H1 (cell line): ENCODE measurements around the gene PTPRD. TPM values are rescaled to one million over a fixed set of nuclear protein-coding genes. Genes with fewer than 3 reads are reported as not detected.

Experiments used
- CTCF ChIA-PET: fragments of 300-600 bp; sonication (Branson Sonifier 250); formaldehyde crosslinking; loops from one replicate; lab custom pipeline; 2021; ENCODE audit not compliant: partially characterized antibody; lab: Charles Lee
- POLR2A ChIA-PET: fragments of 300-600 bp; sonication (Branson Sonifier 250); formaldehyde crosslinking; loops from one replicate; lab custom pipeline; 2021; ENCODE audit warnings: inconsistent platforms; ENCODE audit not compliant: partially characterized antibody; lab: Charles Lee
- DNase-seq, 2 experiments: peaks; one replicate each; pipeline versions ENCODE4 v3.0.0 to v3.0.0-alpha.2; 2010 to 2022; ENCODE audit warnings: low spot score in 2 of 2, low read depth in 1 of 2, mixed read lengths in 1 of 2
- FAIRE-seq: peaks from 2 replicates; lab custom pipeline; 2011; peaks lifted over from hg19 to GRCh38; lab: Jason Lieb, UNC
- H2AFZ ChIP-seq: 2 replicates; pipeline ENCODE4 v1.8.1; 2012; ENCODE audit warnings: low read length, inconsistent platforms
- H2AK5ac ChIP-seq: 2 replicates; pipeline ENCODE4 v1.6.1; 2013; ENCODE audit warnings: low read depth, low read length
- H2BK120ac ChIP-seq: replicated peaks from 2 replicates; pipeline ENCODE3; 2013; ENCODE audit warnings: low read depth, low read length, inconsistent platforms
- H2BK12ac ChIP-seq: 2 replicates; pipeline ENCODE4 v1.6.1; 2013; ENCODE audit warnings: low read depth, low read length
- H2BK15ac ChIP-seq: 2 replicates; pipeline ENCODE4 v1.6.1; 2013; ENCODE audit warnings: low read length
- H2BK20ac ChIP-seq: 2 replicates; pipeline ENCODE4 v1.6.1; 2013; ENCODE audit warnings: low read length
- H2BK5ac ChIP-seq: 2 replicates; pipeline ENCODE4 v1.6.1; 2013; ENCODE audit warnings: low read depth, low read length
- H3K14ac ChIP-seq: 2 replicates; pipeline ENCODE4 v1.6.1; 2013; ENCODE audit warnings: inconsistent platforms; ENCODE audit not compliant: insufficient read length
- H3K18ac ChIP-seq: 2 replicates; pipeline ENCODE4 v1.6.1; 2013; ENCODE audit warnings: low read length; ENCODE audit errors: extremely low read depth
- H3K23ac ChIP-seq: 2 replicates; pipeline ENCODE4 v1.6.1; 2013; ENCODE audit warnings: inconsistent platforms; ENCODE audit not compliant: insufficient read length
- H3K23me2 ChIP-seq: 2 replicates; pipeline ENCODE4 v1.6.1; 2013; ENCODE audit warnings: low read depth, low read length
- H3K27ac ChIP-seq: 2 replicates; pipeline ENCODE4 v1.6.1; 2011; ENCODE audit warnings: low read depth, low read length, inconsistent platforms
- H3K27me3 ChIP-seq, 4 experiments: replicated peaks in 1 of 4; 1 replicate in 1 of 4; 2 replicates in 3 of 4; pipeline versions ENCODE4 v1.6.1 to v1.8.1; 2011 to 2013; ENCODE audit warnings: low read length in 3 of 4, mild to moderate bottlenecking in 3 of 4, inconsistent platforms in 2 of 4, mixed read lengths in 2 of 4, moderate library complexity in 1 of 4; ENCODE audit not compliant: control insufficient read depth in 3 of 4, insufficient read depth in 3 of 4; ENCODE audit errors: extremely low read depth in 1 of 4
- H3K36me3 ChIP-seq, 4 experiments: 2 replicates each; pipeline versions ENCODE4 v1.6.1 to v1.8.1; 2011 to 2013; ENCODE audit warnings: mild to moderate bottlenecking in 4 of 4, low read length in 3 of 4, moderate library complexity in 2 of 4, control low read depth in 1 of 4, inconsistent platforms in 1 of 4; ENCODE audit not compliant: insufficient read depth in 4 of 4, control insufficient read depth in 2 of 4
- H3K4ac ChIP-seq: replicated peaks from 2 replicates; pipeline ENCODE3; 2013; ENCODE audit warnings: low read length, low read depth, mixed read lengths, inconsistent platforms; ENCODE audit not compliant: insufficient read length
- H3K4me1 ChIP-seq, 4 experiments: replicated peaks in 1 of 4; 1 replicate in 1 of 4; 2 replicates in 3 of 4; pipeline versions ENCODE4 v1.6.1 to v1.8.1; 2011 to 2013; ENCODE audit warnings: low read length in 3 of 4, inconsistent platforms in 2 of 4, mixed read lengths in 1 of 4; ENCODE audit not compliant: insufficient read depth in 4 of 4, control insufficient read depth in 3 of 4
- H3K4me2 ChIP-seq, 2 experiments: 2 replicates each; pipeline versions ENCODE4 v1.6.1 to v1.8.1; 2011 to 2013; ENCODE audit warnings: low read depth in 2 of 2, low read length in 2 of 2, control low read depth in 1 of 2, inconsistent platforms in 1 of 2, mild to moderate bottlenecking in 1 of 2; ENCODE audit not compliant: insufficient read depth in 1 of 2
- H3K4me3 ChIP-seq, 4 experiments: fragments of 200-600, 300-600 bp in 1 of 4; sonication (generic), shearing (Covaris generic), sonication (Bioruptor Twin) in 1 of 4; 2 replicates each; pipeline versions ENCODE4 v1.5.1 to v1.8.1; 2011 to 2016; ENCODE audit warnings: low read length in 4 of 4, low read depth in 3 of 4, control low read depth in 2 of 4, inconsistent platforms in 2 of 4, mild to moderate bottlenecking in 2 of 4, mixed read lengths in 1 of 4, moderate library complexity in 1 of 4; ENCODE audit not compliant: insufficient read depth in 2 of 4; ENCODE audit errors: extremely low read depth in 1 of 4
- H3K56ac ChIP-seq: replicated peaks from 2 replicates; pipeline ENCODE3; 2013; ENCODE audit warnings: low read depth, mild to moderate bottlenecking, mixed read lengths, low read length, inconsistent platforms; ENCODE audit not compliant: insufficient read length
- H3K79me1 ChIP-seq: 2 replicates; pipeline ENCODE4 v1.6.1; 2013; ENCODE audit warnings: low read depth, low read length, control low read depth
- H3K79me2 ChIP-seq, 2 experiments: 2 replicates each; pipeline versions ENCODE4 v1.6.1 to v1.8.1; 2012 to 2013; ENCODE audit warnings: low read length in 2 of 2, mild to moderate bottlenecking in 2 of 2, inconsistent platforms in 1 of 2; ENCODE audit not compliant: insufficient read depth in 2 of 2, control insufficient read depth in 1 of 2
- H3K9ac ChIP-seq, 4 experiments: replicated peaks in 1 of 4; 1 replicate in 1 of 4; 2 replicates in 3 of 4; pipeline versions ENCODE4 v1.6.1 to v1.8.1; 2011 to 2013; ENCODE audit warnings: low read depth in 3 of 4, low read length in 3 of 4, control low read depth in 2 of 4, mild to moderate bottlenecking in 2 of 4, moderate library complexity in 2 of 4, inconsistent platforms in 1 of 4; ENCODE audit errors: extremely low read depth in 1 of 4
- H3K9me3 ChIP-seq, 2 experiments: 2 replicates each; pipeline versions ENCODE4 v1.6.1 to v1.8.1; 2012 to 2013; ENCODE audit warnings: mild to moderate bottlenecking in 2 of 2, moderate library complexity in 2 of 2, control low read depth in 1 of 2, inconsistent platforms in 1 of 2, low read depth in 1 of 2, low read length in 1 of 2, mixed read lengths in 1 of 2; ENCODE audit not compliant: insufficient read depth in 2 of 2
- H4K20me1 ChIP-seq, 2 experiments: replicated peaks in 1 of 2; 2 replicates each; pipeline versions ENCODE3 to v1.8.1; 2011 to 2013; ENCODE audit warnings: inconsistent platforms in 2 of 2, low read length in 2 of 2, mild to moderate bottlenecking in 1 of 2; ENCODE audit not compliant: insufficient read depth in 2 of 2, control insufficient read depth in 1 of 2
- H4K5ac ChIP-seq: 2 replicates; pipeline ENCODE4 v1.6.1; 2013; ENCODE audit warnings: low read length, low read depth, mixed read lengths, inconsistent platforms; ENCODE audit not compliant: insufficient read length
- H4K8ac ChIP-seq: 2 replicates; pipeline ENCODE4 v1.8.0; 2013; ENCODE audit warnings: mild to moderate bottlenecking, moderate library complexity, low read length, inconsistent platforms; ENCODE audit not compliant: insufficient read depth; ENCODE audit errors: extremely low read depth
- H4K91ac ChIP-seq: replicated peaks from 2 replicates; pipeline ENCODE3; 2013; ENCODE audit warnings: low read length, mixed read lengths, inconsistent platforms; ENCODE audit not compliant: insufficient read length
- CBX8 ChIP-seq: fragments of 300-800, 300-1000 bp; sonication (generic); IDR thresholded peaks from 2 replicates; pipeline ENCODE4 v1.7.1; 2016; ENCODE audit warnings: low read depth, low read length, borderline replicate concordance
- CHD1 ChIP-seq: IDR thresholded peaks from 2 replicates; pipeline ENCODE4 v1.6.1; 2012; ENCODE audit warnings: low read depth, low read length, improper control_type of control experiment
- E2F6 ChIP-seq: IDR thresholded peaks from 2 replicates; pipeline ENCODE4 v1.6.1; 2012; ENCODE audit warnings: inconsistent platforms
- EP300 ChIP-seq, 2 experiments: IDR thresholded peaks; 1 replicate in 1 of 2; 2 replicates in 1 of 2; pipeline ENCODE4 v1.6.1; 2011 to 2012; ENCODE audit warnings: low read depth in 2 of 2, low read length in 2 of 2, mild to moderate bottlenecking in 2 of 2, borderline replicate concordance in 1 of 2, inconsistent platforms in 1 of 2, moderate library complexity in 1 of 2
- GABPA ChIP-seq: IDR thresholded peaks from 2 replicates; pipeline ENCODE4 v1.6.1; 2011; ENCODE audit warnings: mild to moderate bottlenecking, low read length, moderate library complexity, borderline replicate concordance; ENCODE audit not compliant: insufficient read depth
- JUND ChIP-seq: IDR thresholded peaks from 2 replicates; pipeline ENCODE4 v1.6.1; 2011; ENCODE audit warnings: mild to moderate bottlenecking, improper control_type of control experiment, low read length
- KDM1A ChIP-seq: fragments of 200-600, 300-600 bp; sonication (generic); IDR thresholded peaks from 2 replicates; pipeline ENCODE4 v1.7.1; 2016; ENCODE audit warnings: mild to moderate bottlenecking, low read length, borderline replicate concordance
- RFX5 ChIP-seq: IDR thresholded peaks from 2 replicates; pipeline ENCODE4 v1.6.1; 2011; ENCODE audit warnings: low read depth, low read length, improper control_type of control experiment, borderline replicate concordance
- RNF2 ChIP-seq: fragments of 200-900, 300-1000 bp; sonication (generic); IDR thresholded peaks from 2 replicates; pipeline ENCODE4 v1.7.1; 2016; ENCODE audit warnings: borderline replicate concordance, low read depth, mild to moderate bottlenecking, antibody characterized with exemption, low read length; ENCODE audit not compliant: poor library complexity, severe bottlenecking; ENCODE audit errors: missing control alignments
- SUZ12 ChIP-seq: fragments of 200-600 bp; sonication (generic); IDR thresholded peaks from 2 replicates; pipeline ENCODE4 v1.6.1; 2012; ENCODE audit warnings: mild to moderate bottlenecking, inconsistent platforms, low read length, moderate library complexity, mixed read lengths
- TAF7 ChIP-seq: optimal IDR thresholded peaks from 2 replicates; pipeline ENCODE3; 2011; ENCODE audit warnings: low read depth, mild to moderate bottlenecking, inconsistent platforms, low read length, moderate library complexity, borderline replicate concordance
- WGBS, 2 experiments: shearing (Covaris generic) in 1 of 2; methylation state at CpG; one replicate each; pipeline versions ENCODE4 v1.1.6 to v1.1.7; 2013 to 2015; ENCODE audit warnings: low lambda C conversion rate in 2 of 2, mixed read lengths in 2 of 2, inconsistent platforms in 1 of 2, low coverage in 1 of 2, missing lambda C conversion rate in 1 of 2; ENCODE audit not compliant: insufficient replicate concordance in 2 of 2, insufficient coverage in 1 of 2, insufficient read length in 1 of 2; ENCODE audit errors: extremely low coverage in 1 of 2, missing lambda C conversion rate in 1 of 2; 5-methylcytosine and 5-hydroxymethylcytosine counted together
- polyA plus RNA-seq, 7 experiments: library from polyadenylated mRNA; depleted of rRNA in 3 of 7; stranded (reverse) in 5 of 7; unstranded in 2 of 7; fragments of >200 nt in 5 of 7; fragments of 200-250 nt in 2 of 7; gene quantifications; 1 replicate in 5 of 7; 2 replicates in 1 of 7; 4 replicates in 1 of 7; pipeline versions ENCODE4 v1.2.1 to v1.2.3, GENCODE V29; 2011 to 2013; ENCODE audit warnings: missing spikeins in 2 of 7, mixed read lengths in 2 of 7
- total RNA-seq: library from RNA; stranded (reverse); fragmentation: NEBNext Ultra II Directional; extraction: Animal tissue kit (Norgen Biotek cat#: 25700); gene quantifications from 2 replicates; pipeline ENCODE4 v1.2.1, GENCODE V29; 2021

PTPRD gene
- total and polyA plus RNA-seq, 2 of the 8 experiments (the other 6 are each of a cell fraction or from before 2014, with no cell fraction given), result 17.2 to 77.0 TPM

GRCh38 chr9:8842402-8843193 is 1770.2 kb downstream of the PTPRD start:
- H3K4me2 ChIP-seq, result no peak overlapping the region
- no peak for TF ChIP-seq KDM1A
- TF ChIP-seq JUND, result no peak
- TF ChIP-seq RNF2, result no peak
- no peak for TF ChIP-seq CBX8
- no peak for TF ChIP-seq TAF7
- no peak for TF ChIP-seq SUZ12
- no peak for TF ChIP-seq CHD1
- no peak for TF ChIP-seq RFX5
- TF ChIP-seq GABPA, result no peak
- TF ChIP-seq EP300 (IDR thresholded peaks at IDR 0.05; ENCODE audit: borderline replicate concordance in 1 of 2, low read depth in 2 of 2, low read length in 2 of 2), result no peak
- TF ChIP-seq E2F6, result no peak

More at GRCh38 chr9:8842402-8843193, 1770.2 kb downstream of the PTPRD start:
- H3K27ac ChIP-seq, result no peak overlapping the region
- no peaks in the 10 kb centered on the region for H3K23me2 ChIP-seq
- H2BK12ac ChIP-seq, result no peak overlapping the region
- no peak overlapping the region for H3K56ac ChIP-seq
- H3K4me1 ChIP-seq, result peaks cover 0 to 10% (median 6%) of the 10 kb centered on the region in 4 experiments; a peak in 4 of 7 replicates
- no peak overlapping the region for H3K14ac ChIP-seq
- H3K9me3 ChIP-seq, result no peaks in the 10 kb centered on the region
- no peak overlapping the region for H3K23ac ChIP-seq
- H2BK20ac ChIP-seq, result no peak overlapping the region; the same call in 1 of the 2 replicates
- ChIA-PET CTCF (no interaction called here), POLR2A (no interaction called here)
- H3K18ac ChIP-seq, result no peak overlapping the region
- no peak overlapping the region for H2AK5ac ChIP-seq
- WGBS, 2 experiments, result 74% methylated on average over 5 of the region's 5 CpGs; no CpG with 5 or more reads in 1 of the 2 experiments
- no peak overlapping the region for H2BK15ac ChIP-seq
- H2BK5ac ChIP-seq, result no peak overlapping the region
- H3K27me3 ChIP-seq, result no peaks in the 10 kb centered on the region
- DNase-seq, result no peak
- no peaks in the 10 kb centered on the region for H4K20me1 ChIP-seq
- no peak overlapping the region for H3K4ac ChIP-seq
- peaks cover 0 to 4% of the 10 kb centered on the region in 2 experiments; a peak in 2 of 4 replicates for H3K79me2 ChIP-seq
- no peak overlapping the region for H2AFZ ChIP-seq
- H3K4me3 ChIP-seq, result no peak overlapping the region
- H4K8ac ChIP-seq, result no peak overlapping the region
- FAIRE-seq, result no peak
- no peak overlapping the region for H4K91ac ChIP-seq
- no peak overlapping the region for H2BK120ac ChIP-seq
- H3K79me1 ChIP-seq, result no peaks in the 10 kb centered on the region
- H4K5ac ChIP-seq, result no peak overlapping the region
- no peaks in the 10 kb centered on the region for H3K36me3 ChIP-seq
- no peak overlapping the region for H3K9ac ChIP-seq
